Suppressor macrophage treated with lipopolysaccharide for 1 hour (primary cell): Measurements from ENCODE around the gene TLE1.
A peak's percentile ranks its signal among the peaks of the same experiment; 100 is the strongest.

Source experiments
- DNase-seq, 3 donors: peaks; one replicate each; pipeline ENCODE4 v3.0.0-alpha.2; 2020 to 2022

Gene TLE1

DNA sequence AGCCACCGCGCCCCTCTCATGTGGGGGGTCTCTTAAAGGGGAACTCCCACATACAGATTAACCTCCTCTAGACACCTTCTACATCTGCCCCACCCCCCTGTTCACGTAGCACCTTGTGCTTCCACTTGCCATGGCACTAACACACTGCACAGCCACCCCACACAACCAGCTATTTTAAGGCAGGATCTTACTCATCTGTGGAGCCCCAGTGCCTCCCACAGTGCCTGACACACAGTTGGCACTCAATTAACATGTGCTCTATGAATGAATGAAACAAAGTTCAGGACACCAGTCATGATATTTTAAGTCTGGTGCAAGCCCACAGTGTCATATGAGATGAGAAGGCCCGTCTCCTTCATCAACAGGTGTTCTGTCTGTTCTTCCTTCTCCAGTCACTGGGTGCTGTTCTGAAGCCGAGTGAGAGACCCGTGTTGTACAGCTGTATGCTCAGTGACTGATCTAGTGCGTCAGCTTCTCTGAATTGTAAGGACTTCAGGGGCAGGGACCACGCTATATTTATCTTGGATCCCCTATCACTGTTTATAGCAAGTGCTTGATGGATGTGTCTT, 149.1 kb downstream of the TLE1 start:
- DNase-seq: no peak

DNA sequence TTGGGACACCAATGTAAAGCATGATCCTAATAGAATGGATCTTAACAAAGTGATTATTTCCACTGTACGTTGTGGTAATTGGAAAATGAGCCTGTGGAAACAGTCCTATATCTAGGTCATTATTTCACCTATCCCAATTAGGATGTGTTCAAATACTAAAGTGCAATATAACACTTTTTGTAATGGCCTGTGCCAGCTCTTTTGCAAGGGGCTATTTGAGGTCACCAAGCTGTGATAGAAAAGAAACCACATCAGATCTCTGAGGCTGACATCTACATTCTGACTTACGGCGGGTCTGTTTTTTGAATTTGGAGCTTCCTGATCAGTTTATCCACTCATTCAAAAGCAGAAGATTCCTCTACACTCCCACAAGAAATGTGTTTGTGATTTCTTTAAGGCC, 150.0 kb downstream of the TLE1 start:
- no peak for DNase-seq

DNA sequence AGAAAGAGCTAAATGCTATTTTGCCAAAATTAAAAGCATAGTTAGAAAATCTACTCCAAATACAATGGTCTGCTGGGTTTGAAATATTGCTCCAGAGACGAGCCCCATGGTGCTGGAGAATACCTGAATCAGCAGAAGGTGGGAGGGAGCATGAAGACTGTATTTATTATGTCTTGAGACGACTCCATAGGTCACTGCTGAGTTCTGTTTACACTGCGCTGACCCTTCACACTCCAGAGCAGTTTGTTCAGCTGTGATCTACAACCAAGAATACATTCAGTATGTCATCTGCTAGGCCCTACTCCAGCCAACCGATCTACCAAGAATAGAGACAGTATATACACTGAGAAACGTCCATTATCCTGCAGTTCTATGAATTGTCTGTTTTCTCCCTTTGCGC, 150.5 kb downstream of the TLE1 start:
- DNase-seq: no peak

DNA sequence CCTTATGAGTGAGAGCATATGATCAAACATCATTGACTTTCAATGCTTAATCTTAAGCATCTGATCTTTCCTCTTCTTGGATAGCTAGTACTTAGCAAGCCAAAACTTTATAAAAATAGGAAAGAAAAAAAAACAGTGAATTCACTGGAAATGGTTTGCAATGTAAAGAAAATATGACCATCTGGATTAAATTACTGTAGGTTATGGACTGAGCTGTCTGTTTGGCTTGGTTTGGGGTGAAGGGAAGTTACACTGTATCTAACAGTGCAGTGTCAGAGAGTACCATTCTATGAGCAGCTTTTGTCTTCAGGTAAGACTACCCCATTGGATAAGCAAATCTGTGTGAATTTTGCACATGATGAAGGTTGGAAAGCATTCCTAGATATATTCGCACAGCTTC, 151.4 kb downstream of the TLE1 start:
- DNase-seq: no peak

DNA sequence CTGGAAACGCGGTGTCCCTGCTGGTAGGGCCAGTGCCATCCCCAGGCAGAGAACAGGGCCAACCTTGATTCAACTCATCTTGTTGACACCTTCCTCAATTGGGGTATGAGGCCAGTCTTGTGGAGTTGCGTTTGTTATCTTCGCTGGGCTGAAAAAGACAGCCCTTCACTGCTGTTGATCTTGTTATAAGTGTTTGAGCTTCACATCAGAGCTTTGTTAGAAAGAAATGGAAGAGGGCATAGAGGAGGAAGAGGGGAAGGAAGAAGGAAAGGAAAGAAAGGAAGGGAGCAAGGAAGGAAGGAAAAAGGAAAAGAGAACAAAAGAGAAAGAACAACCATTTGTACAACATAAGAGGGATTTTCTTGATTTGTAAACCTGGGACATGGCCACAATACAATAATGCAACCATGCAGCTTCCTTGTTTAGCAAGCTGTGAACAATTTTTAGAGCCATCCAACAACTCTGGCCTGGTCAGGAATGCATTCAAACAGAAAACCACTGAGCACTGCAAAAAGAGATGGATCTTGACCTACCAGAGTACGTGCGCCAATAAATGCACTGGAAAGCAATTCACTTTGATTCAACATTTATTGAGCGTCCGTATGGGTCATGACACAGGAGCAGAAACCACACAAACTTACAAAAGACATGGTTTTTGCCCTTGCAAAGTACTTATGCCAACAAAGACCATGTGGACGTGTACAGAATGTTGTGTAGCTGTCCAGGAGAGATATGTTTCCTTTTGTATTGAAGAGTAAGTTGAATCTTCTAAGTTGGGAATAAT, 152.9 kb downstream of the TLE1 start:
- DNase-seq: no peak

DNA sequence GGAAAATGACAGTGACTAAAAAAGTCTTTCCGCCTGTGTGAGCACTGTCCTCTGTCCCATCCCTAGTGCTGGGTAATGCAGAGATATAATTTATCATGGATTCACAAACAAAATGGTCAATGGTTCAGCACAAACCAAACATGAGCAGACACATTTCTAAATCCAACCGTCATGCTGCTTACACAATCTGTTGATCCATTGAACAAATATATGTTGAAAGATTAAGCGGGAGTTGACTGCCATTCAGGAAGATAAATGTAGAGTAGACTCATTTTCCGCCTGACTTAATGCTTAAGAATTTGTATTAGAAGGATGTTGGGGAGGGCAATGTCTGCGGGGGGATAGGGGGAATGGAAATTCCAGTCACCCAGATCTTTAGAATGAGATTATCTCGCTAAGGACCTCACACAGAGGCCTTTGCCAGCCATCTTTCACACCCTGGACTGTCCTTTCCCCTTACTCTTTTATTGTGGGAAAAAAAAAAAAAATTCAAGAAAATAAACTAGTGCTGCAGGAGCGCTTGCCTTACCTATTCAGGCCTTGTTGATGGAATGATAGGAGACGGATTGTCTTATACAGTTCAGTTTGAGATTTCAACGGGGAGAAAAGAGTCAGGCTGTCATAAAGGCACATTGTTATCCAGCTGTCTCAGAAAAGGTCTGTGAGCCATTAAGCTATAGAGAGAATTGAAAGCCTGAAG, 153.7 kb downstream of the TLE1 start:
- DNase-seq: no peak

DNA sequence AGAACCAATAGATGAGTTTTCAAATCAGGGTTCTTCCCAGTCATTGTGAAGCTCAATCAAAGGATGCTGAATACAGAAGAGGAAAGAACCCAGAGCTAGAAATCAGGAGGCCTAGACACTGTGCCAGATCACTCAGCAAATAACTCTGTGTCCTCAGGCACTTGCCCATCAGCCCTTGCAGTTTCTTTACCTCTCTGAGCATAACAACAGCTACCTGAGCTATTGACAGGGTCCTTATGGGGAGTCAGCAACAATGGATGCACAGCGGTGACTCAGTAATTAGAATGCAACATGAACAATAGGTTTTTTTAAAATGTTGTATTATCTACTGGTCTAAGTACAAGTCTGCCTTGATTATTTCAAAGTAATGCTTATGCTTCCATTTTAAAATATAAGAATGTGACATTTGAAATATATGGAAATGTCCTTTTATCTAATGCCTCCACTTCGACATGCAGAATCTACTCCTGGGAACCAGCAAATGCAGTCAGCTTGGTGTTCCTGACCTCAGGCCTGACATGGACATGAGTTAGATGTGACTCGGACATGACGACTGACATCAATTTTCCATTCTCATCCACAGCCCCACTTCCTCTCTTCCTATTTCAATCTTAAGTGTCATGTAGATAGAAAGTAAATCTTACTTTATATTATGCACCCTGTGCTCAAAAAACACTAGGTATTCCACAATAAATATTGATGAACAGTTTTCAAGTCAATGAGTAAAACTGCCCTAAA, 155.0 kb downstream of the TLE1 start:
- DNase-seq: peak; percentile 21 to 53 (median 32)
